Measurements from ENCODE around the gene CHFR. TPM values are rescaled to one million over a fixed set of nuclear protein-coding genes. Genes with fewer than 3 reads are reported as not detected.

CHFR gene
- total RNA-seq, 1 experiment from 2014 or later = 32.3 TPM

- Mint-ChIP-seq H3K36me3 (ENCODE audit: insufficient read depth, unreplicated experiment) (peaks cover 18% of the 10 kb centered on the region), H3K27ac (ENCODE audit: unreplicated experiment) (no peak overlapping the region), H3K27me3 (ENCODE audit: insufficient read depth, unreplicated experiment) (no peaks in the 10 kb centered on the region), H3K9me3 (ENCODE audit: unreplicated experiment) (no peaks in the 10 kb centered on the region), H3K4me1 (ENCODE audit: low read depth, unreplicated experiment) (no peaks in the 10 kb centered on the region), H3K4me3 (ENCODE audit: unreplicated experiment) (no peak overlapping the region)
- TF ChIP-seq CTCF (IDR thresholded peaks at IDR 0.05; ENCODE audit: insufficient read depth in 1 of 2, low read depth in 1 of 2, low read length in 1 of 2, severe bottlenecking in 1 of 2, unreplicated experiment in 1 of 2) = no peak
- Histone ChIP-seq H3K4me3 (ENCODE audit: low read depth, low read length) (no peak overlapping the region), H3K36me3 (ENCODE audit: control insufficient read depth, insufficient read depth, low read length) (no peaks in the 10 kb centered on the region), H3K27me3 (replicated peaks; ENCODE audit: control insufficient read depth, insufficient read depth, low read length) (no peaks in the 10 kb centered on the region), H3K9me3 (no peaks in the 10 kb centered on the region), H3K4me1 (peaks cover 4% of the 10 kb centered on the region; the same call in 1 of the 2 replicates)
- ChIA-PET POLR2A (interaction anchor here (0.6 kb wide), 1 partner anchor 20 kb away, joined by 16 read pairs; no protein-coding TSS in a partner anchor), CTCF (no interaction called here)
- no peak for DNase-seq
- BruUV-seq (replicated peaks) = no TSS peak
- intact Hi-C loops (cut with micrococcal nuclease; ENCODE audit: unreplicated experiment) = no loop called here
Observed at GRCh38 chr12:132834181-132834711, 53.2 kb downstream of the CHFR start.

DNA sequence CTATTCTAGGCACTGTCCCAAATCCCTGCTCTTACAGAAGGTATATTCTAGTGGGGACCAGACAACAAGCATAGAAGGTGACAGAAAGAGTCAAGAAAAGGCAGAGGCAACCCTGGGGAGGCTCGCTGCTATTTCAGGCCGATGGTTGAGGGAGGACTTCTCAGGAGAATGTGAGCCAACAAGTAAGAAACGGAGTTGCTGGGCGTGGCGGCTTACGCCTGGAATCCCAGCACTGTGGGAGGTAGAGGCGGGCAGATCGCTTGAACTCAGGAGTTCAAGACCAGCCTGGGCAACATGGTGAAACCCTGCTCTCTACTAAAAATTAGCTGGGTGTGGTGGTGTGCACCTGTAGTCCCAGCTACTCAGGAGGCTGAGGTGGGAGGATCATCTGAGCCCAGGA, 54.1 kb downstream of the CHFR start:
- no peaks in the 10 kb centered on the region for H3K9me3 Mint-ChIP-seq (ENCODE audit: unreplicated experiment)
- H3K4me3 Mint-ChIP-seq (ENCODE audit: unreplicated experiment) = no peak overlapping the region

DNA sequence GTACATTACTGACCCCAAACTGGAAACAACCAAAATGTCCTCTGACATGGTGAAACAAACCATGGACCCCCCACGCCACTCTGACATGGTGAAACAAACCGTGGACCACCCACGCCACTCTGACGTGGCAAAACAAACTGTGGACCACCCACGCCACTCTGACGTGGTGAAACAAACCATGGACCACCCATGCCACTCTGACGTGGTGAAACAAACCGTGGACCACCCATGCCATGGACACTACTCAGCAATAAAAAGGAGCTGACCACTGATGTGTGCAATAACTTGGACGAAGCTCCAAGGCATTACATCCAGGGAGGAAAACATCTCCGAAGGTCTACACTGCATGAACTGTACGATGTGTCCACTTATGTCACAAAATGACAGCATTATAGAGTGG, 55.6 kb downstream of the CHFR start:
- no peak for DNase-seq
- Histone ChIP-seq H3K27me3 (replicated peaks; ENCODE audit: control insufficient read depth, insufficient read depth, low read length) (no peaks in the 10 kb centered on the region), H3K4me1 (peaks cover 11% of the 10 kb centered on the region; the same call in 1 of the 2 replicates), H3K9me3 (no peaks in the 10 kb centered on the region), H3K36me3 (ENCODE audit: control insufficient read depth, insufficient read depth, low read length) (no peaks in the 10 kb centered on the region), H3K4me3 (ENCODE audit: low read depth, low read length) (no peak overlapping the region)
- ChIA-PET CTCF (no interaction called here), POLR2A (no interaction called here)
- Mint-ChIP-seq H3K4me1 (ENCODE audit: low read depth, unreplicated experiment) (no peaks in the 10 kb centered on the region), H3K36me3 (ENCODE audit: insufficient read depth, unreplicated experiment) (peaks cover 38% of the 10 kb centered on the region), H3K4me3 (ENCODE audit: unreplicated experiment) (no peak overlapping the region), H3K9me3 (ENCODE audit: unreplicated experiment) (no peaks in the 10 kb centered on the region), H3K27ac (ENCODE audit: unreplicated experiment) (no peak overlapping the region), H3K27me3 (ENCODE audit: insufficient read depth, unreplicated experiment) (no peaks in the 10 kb centered on the region)
- intact Hi-C loops (cut with micrococcal nuclease; ENCODE audit: unreplicated experiment) = no loop called here
- TF ChIP-seq CTCF (IDR thresholded peaks at IDR 0.05; ENCODE audit: insufficient read depth in 1 of 2, low read depth in 1 of 2, low read length in 1 of 2, severe bottlenecking in 1 of 2, unreplicated experiment in 1 of 2) = no peak
- no TSS peak for BruUV-seq (replicated peaks)

More for the DNA sequence above, 54.1 kb downstream of the CHFR start:
- ChIA-PET CTCF (no interaction called here), POLR2A (no interaction called here)
- H3K4me1 Mint-ChIP-seq (ENCODE audit: low read depth, unreplicated experiment) = no peaks in the 10 kb centered on the region
- Histone ChIP-seq H3K4me3 (ENCODE audit: low read depth, low read length) (no peak overlapping the region), H3K9me3 (no peaks in the 10 kb centered on the region), H3K27me3 (replicated peaks; ENCODE audit: control insufficient read depth, insufficient read depth, low read length) (no peaks in the 10 kb centered on the region), H3K4me1 (peaks cover 4% of the 10 kb centered on the region; the same call in 1 of the 2 replicates), H3K36me3 (ENCODE audit: control insufficient read depth, insufficient read depth, low read length) (no peaks in the 10 kb centered on the region)
- intact Hi-C loops (cut with micrococcal nuclease; ENCODE audit: unreplicated experiment) = no loop called here
- BruUV-seq (replicated peaks) = no TSS peak
- peaks cover 23% of the 10 kb centered on the region for H3K36me3 Mint-ChIP-seq (ENCODE audit: insufficient read depth, unreplicated experiment)
- H3K27me3 Mint-ChIP-seq (ENCODE audit: insufficient read depth, unreplicated experiment) = no peaks in the 10 kb centered on the region
- TF ChIP-seq CTCF (IDR thresholded peaks at IDR 0.05; ENCODE audit: insufficient read depth in 1 of 2, low read depth in 1 of 2, low read length in 1 of 2, severe bottlenecking in 1 of 2, unreplicated experiment in 1 of 2) = no peak
- DNase-seq = no peak
- no peak overlapping the region for H3K27ac Mint-ChIP-seq (ENCODE audit: unreplicated experiment)

All from Caco-2 (cell line).